ENCODE data around the gene HOOK2.

DNA sequence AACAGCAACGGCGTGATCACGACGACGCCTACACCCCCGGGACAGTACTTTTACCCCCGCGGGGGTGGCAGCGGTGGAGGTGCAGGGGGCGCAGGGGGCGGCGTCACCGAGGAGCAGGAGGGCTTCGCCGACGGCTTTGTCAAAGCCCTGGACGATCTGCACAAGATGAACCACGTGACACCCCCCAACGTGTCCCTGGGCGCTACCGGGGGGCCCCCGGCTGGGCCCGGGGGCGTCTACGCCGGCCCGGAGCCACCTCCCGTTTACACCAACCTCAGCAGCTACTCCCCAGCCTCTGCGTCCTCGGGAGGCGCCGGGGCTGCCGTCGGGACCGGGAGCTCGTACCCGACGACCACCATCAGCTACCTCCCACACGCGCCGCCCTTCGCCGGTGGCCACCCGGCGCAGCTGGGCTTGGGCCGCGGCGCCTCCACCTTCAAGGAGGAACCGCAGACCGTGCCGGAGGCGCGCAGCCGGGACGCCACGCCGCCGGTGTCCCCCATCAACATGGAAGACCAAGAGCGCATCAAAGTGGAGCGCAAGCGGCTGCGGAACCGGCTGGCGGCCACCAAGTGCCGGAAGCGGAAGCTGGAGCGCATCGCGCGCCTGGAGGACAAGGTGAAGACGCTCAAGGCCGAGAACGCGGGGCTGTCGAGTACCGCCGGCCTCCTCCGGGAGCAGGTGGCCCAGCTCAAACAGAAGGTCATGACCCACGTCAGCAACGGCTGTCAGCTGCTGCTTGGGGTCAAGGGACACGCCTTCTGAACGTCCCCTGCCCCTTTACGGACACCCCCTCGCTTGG lies 16.9 kb upstream of the HOOK2 start:
- no peak for TF ChIP-seq CTCF (IDR thresholded peaks at IDR 0.05)
- TF ChIP-seq POLR2AphosphoS5 (IDR thresholded peaks at IDR 0.05; ENCODE audit: low read depth, low read length): no peak
- peak; percentile 69; the same call in 1 of the 2 replicates for TF ChIP-seq TCF7L2 (IDR thresholded peaks at IDR 0.05; ENCODE audit: low read depth, low read length)
- TF ChIP-seq REST (IDR thresholded peaks at IDR 0.05; ENCODE audit: insufficient read depth in 1 of 2, low read depth in 2 of 2, low read length in 1 of 2): no peak
- peak; percentile 38; the same call in 1 of the 2 replicates for TF ChIP-seq SIN3A (IDR thresholded peaks at IDR 0.05; ENCODE audit: borderline replicate concordance, insufficient read depth, low read depth, low read length)

All from Panc1 (cell line).